ENCODE results near the gene POTEE. TPM values are rescaled to one million over a fixed set of nuclear protein-coding genes. Genes with fewer than 3 reads are reported as not detected.
"Not testable (repeated sequence)": the region's sequence is repeated elsewhere in the genome, so short reads cannot be mapped to it uniquely, and the experiment has no call there.

POTEE gene
- total RNA-seq, 1 experiment from 2014 or later: 1.1 TPM

- H3K9me3 ChIP-seq (ENCODE audit: control insufficient read depth, insufficient read depth, low read depth, low read length); H3K36me3 ChIP-seq (ENCODE audit: control insufficient read depth, insufficient read depth, low read length); CTCF ChIA-PET; POLR2A ChIA-PET; H3K4me1 ChIP-seq (ENCODE audit: control insufficient read depth, insufficient read depth, low read length); H3K27me3 ChIP-seq (ENCODE audit: control insufficient read depth, insufficient read depth, low read length); intact Hi-C loops (cut with micrococcal nuclease; ENCODE audit: unreplicated experiment); DNase-seq (ENCODE audit: low read depth, low spot score); in situ Hi-C loops (cut with HindIII; ENCODE audit: low pct_unique_long_range_greater_than_20kb, low sequenced_read_pairs); BruUV-seq (replicated peaks); H3K27ac ChIP-seq (ENCODE audit: low read length); H3K4me3 ChIP-seq (ENCODE audit: low read depth in 2 of 2, low read length in 2 of 2): not testable (repeated sequence)
- peak; percentile 84 for ATAC-seq
Observed at GRCh38 chr2:131210434-131211211, 1.3 kb downstream of the POTEE start.

GRCh38 chr2:131217238-131217986, 8.1 kb downstream of the POTEE start:
- H3K4me1 ChIP-seq (ENCODE audit: control insufficient read depth, insufficient read depth, low read length); H3K36me3 ChIP-seq (ENCODE audit: control insufficient read depth, insufficient read depth, low read length); intact Hi-C loops (cut with micrococcal nuclease; ENCODE audit: unreplicated experiment); H3K4me3 ChIP-seq (ENCODE audit: low read depth in 2 of 2, low read length in 2 of 2); in situ Hi-C loops (cut with HindIII; ENCODE audit: low pct_unique_long_range_greater_than_20kb, low sequenced_read_pairs); CTCF ChIA-PET; H3K27me3 ChIP-seq (ENCODE audit: control insufficient read depth, insufficient read depth, low read length); ATAC-seq; POLR2A ChIA-PET; H3K27ac ChIP-seq (ENCODE audit: low read length); H3K9me3 ChIP-seq (ENCODE audit: control insufficient read depth, insufficient read depth, low read depth, low read length); DNase-seq (ENCODE audit: low read depth, low spot score): not testable (repeated sequence)
- BruUV-seq (replicated peaks): TSS peak; percentile 86

- H3K4me1 ChIP-seq (ENCODE audit: control insufficient read depth, insufficient read depth, low read length); POLR2A ChIA-PET; BruUV-seq (replicated peaks); DNase-seq (ENCODE audit: low read depth, low spot score); CTCF ChIA-PET; intact Hi-C loops (cut with micrococcal nuclease; ENCODE audit: unreplicated experiment); H3K9me3 ChIP-seq (ENCODE audit: control insufficient read depth, insufficient read depth, low read depth, low read length); H3K36me3 ChIP-seq (ENCODE audit: control insufficient read depth, insufficient read depth, low read length); H3K27me3 ChIP-seq (ENCODE audit: control insufficient read depth, insufficient read depth, low read length); in situ Hi-C loops (cut with HindIII; ENCODE audit: low pct_unique_long_range_greater_than_20kb, low sequenced_read_pairs); H3K27ac ChIP-seq (ENCODE audit: low read length); H3K4me3 ChIP-seq (ENCODE audit: low read depth in 2 of 2, low read length in 2 of 2); ATAC-seq: not testable (repeated sequence)
Observed at GRCh38 chr2:131235543-131236449, 26.5 kb downstream of the POTEE start.

Other genes with a start within 250 kb of the POTEE start
- gene FAM168B, start 116.1 kb upstream of the POTEE start, total RNA-seq (2021; ENCODE audit: unreplicated experiment): 137 TPM
- 72.0 TPM for gene PLEKHB2, start 104.2 kb upstream of the POTEE start, total RNA-seq (2021; ENCODE audit: unreplicated experiment)
- gene RAB6D, start 154.6 kb downstream of the POTEE start, total RNA-seq (2021; ENCODE audit: unreplicated experiment): not detected